Cardiac muscle cell (in vitro differentiated cells and primary cell): ENCODE data around the gene DGKG. TPM values are rescaled to one million over a fixed set of nuclear protein-coding genes. Genes with fewer than 3 reads are reported as not detected.

Experiments
- DNase-seq, 2 donors: peaks; one replicate each; pipeline versions ENCODE4 v3.0.0 to v3.0.0-alpha.2; 2010 to 2017; ENCODE audit warnings: low read depth in 1 of 2, low spot score in 1 of 2
- H3K27ac ChIP-seq: fragments of 200-600 bp; sonication (generic); 2 replicates; pipeline ENCODE4 v1.5.1; 2016
- H3K27me3 ChIP-seq: fragments of 200-600 bp; sonication (generic); 2 replicates; pipeline ENCODE4 v1.6.0; 2016; ENCODE audit warnings: control low read depth
- H3K36me3 ChIP-seq: fragments of 200-600 bp; sonication (generic); 2 replicates; pipeline ENCODE4 v1.5.1; 2016; ENCODE audit warnings: control low read depth
- H3K4me1 ChIP-seq: fragments of 200-600 bp; sonication (generic); 2 replicates; pipeline ENCODE4 v1.8.1; 2017; ENCODE audit warnings: low read depth, mild to moderate bottlenecking, mixed run types
- H3K4me3 ChIP-seq: fragments of 200-600 bp; sonication (generic); 2 replicates; pipeline ENCODE4 v1.5.1; 2016; ENCODE audit warnings: mild to moderate bottlenecking
- H3K9me3 ChIP-seq: fragments of 200-600 bp; sonication (generic); 2 replicates; pipeline ENCODE4 v1.5.1; 2017; ENCODE audit warnings: low read depth, mild to moderate bottlenecking, control low read depth
- CTCF ChIP-seq: IDR thresholded peaks from 2 replicates; pipeline ENCODE4 v1.5.1; 2012; ENCODE audit warnings: low read depth, mild to moderate bottlenecking, low read length
- polyA plus RNA-seq: library from polyadenylated mRNA; unstranded; fragments of >200 nt; fragmentation: Nextera tagmentation; extraction: Ambion mirVana; gene quantifications from 2 replicates; pipeline ENCODE4 v1.2.1, GENCODE V29; 2016
- total RNA-seq: library from RNA; depleted of rRNA; stranded (reverse); fragments of >200 nt; gene quantifications from 2 replicates; pipeline ENCODE4 v1.2.3, GENCODE V29; 2016

Gene DGKG
- total and polyA plus RNA-seq, 2 experiments from 2014 or later: 0.15 TPM; not detected in 1

- no peak for DNase-seq
- Histone ChIP-seq H3K4me1 (peaks cover 14% of the 10 kb centered on the region), H3K27ac (no peak overlapping the region), H3K4me3 (no peak overlapping the region), H3K27me3 (peaks cover 19% of the 10 kb centered on the region), H3K36me3 (no peaks in the 10 kb centered on the region), H3K9me3 (no peaks in the 10 kb centered on the region)
- no peak for TF ChIP-seq CTCF
Observed at GRCh38 chr3:186117521-186118134, 244.4 kb downstream of the DGKG start.

- Histone ChIP-seq H3K4me1 (peaks cover 2% of the 10 kb centered on the region), H3K9me3 (no peaks in the 10 kb centered on the region), H3K27me3 (peaks cover 41% of the 10 kb centered on the region), H3K27ac (no peak overlapping the region), H3K4me3 (no peak overlapping the region), H3K36me3 (no peaks in the 10 kb centered on the region)
- no peak for TF ChIP-seq CTCF
- no peak for DNase-seq
Observed at GRCh38 chr3:186115239-186115996, 246.6 kb downstream of the DGKG start.

GRCh38 chr3:186110975-186111974 lies 250.8 kb downstream of the DGKG start:
- no peak overlapping the region for H3K4me3 ChIP-seq
- H3K9me3 ChIP-seq: no peaks in the 10 kb centered on the region
- peaks cover 45% of the 10 kb centered on the region for H3K27me3 ChIP-seq
- no peak overlapping the region for H3K27ac ChIP-seq
- TF ChIP-seq CTCF: no peak
- peaks cover 11% of the 10 kb centered on the region for H3K4me1 ChIP-seq
- DNase-seq: no peak
- H3K36me3 ChIP-seq: no peaks in the 10 kb centered on the region

- Histone ChIP-seq H3K4me3 (peak overlapping the region; percentile 42), H3K4me1 (peaks cover 21% of the 10 kb centered on the region), H3K27me3 (peaks cover 37% of the 10 kb centered on the region), H3K36me3 (no peaks in the 10 kb centered on the region), H3K27ac (peak overlapping the region; percentile 56), H3K9me3 (no peaks in the 10 kb centered on the region)
- peak in 1 of 2 donors; percentile 51 for DNase-seq
- TF ChIP-seq CTCF: no peak
Observed at GRCh38 chr3:186109897-186110803, 251.9 kb downstream of the DGKG start.
